Right atrium auricular region (tissue), 2 donors: ENCODE measurements around the gene DUSP3. TPM values are rescaled to one million over a fixed set of nuclear protein-coding genes. Genes with fewer than 3 reads are reported as not detected.

Experiments
- DNase-seq: peaks from one replicate; pipeline ENCODE4 v3.0.0-alpha.2; 2019; ENCODE audit warnings: low spot score
- H3K27ac ChIP-seq, 2 donors: fragments of 200-600 bp; sonication (generic); 1 replicate in 1 of 2; 2 replicates in 1 of 2; pipeline ENCODE4 v1.5.1; 2016 to 2019
- H3K27me3 ChIP-seq, 2 donors: fragments of 200-600 bp; sonication (generic); one replicate each; pipeline versions ENCODE4 v1.5.1 to v1.6.0; 2017 to 2019
- H3K36me3 ChIP-seq: fragments of 200-600 bp; sonication (generic); one replicate; pipeline ENCODE4 v1.5.1; 2016
- H3K4me1 ChIP-seq, 2 donors: fragments of 200-600 bp; sonication (generic); one replicate each; pipeline versions ENCODE4 v1.5.1 to v1.6.0; 2017 to 2019
- H3K4me3 ChIP-seq, 2 donors: fragments of 200-600 bp; sonication (generic); 1 replicate in 1 of 2; 2 replicates in 1 of 2; pipeline ENCODE4 v1.5.1; 2017 to 2019; ENCODE audit warnings: mild to moderate bottlenecking in 1 of 2, moderate library complexity in 1 of 2
- H3K9me3 ChIP-seq, 2 donors: fragments of 200-600 bp; sonication (generic); one replicate each; pipeline ENCODE4 v1.5.1; 2019
- total RNA-seq, 2 donors: library from RNA; depleted of rRNA; stranded (reverse); fragments of >200 nt; gene quantifications; one replicate each; pipeline ENCODE4 v1.1.0, GENCODE V29; 2016
- TF ChIP-seq, protein P1 (sequence below), 2 donors: fragments of 200-600 bp; sonication (generic); IDR thresholded peaks; one replicate each; pipeline ENCODE4 v1.5.1; 2019; ENCODE audit warnings: antibody characterized with exemption in 2 of 2

DUSP3 gene
- total RNA-seq, 2 donors from 2014 or later: 151 to 175 TPM

DNA sequence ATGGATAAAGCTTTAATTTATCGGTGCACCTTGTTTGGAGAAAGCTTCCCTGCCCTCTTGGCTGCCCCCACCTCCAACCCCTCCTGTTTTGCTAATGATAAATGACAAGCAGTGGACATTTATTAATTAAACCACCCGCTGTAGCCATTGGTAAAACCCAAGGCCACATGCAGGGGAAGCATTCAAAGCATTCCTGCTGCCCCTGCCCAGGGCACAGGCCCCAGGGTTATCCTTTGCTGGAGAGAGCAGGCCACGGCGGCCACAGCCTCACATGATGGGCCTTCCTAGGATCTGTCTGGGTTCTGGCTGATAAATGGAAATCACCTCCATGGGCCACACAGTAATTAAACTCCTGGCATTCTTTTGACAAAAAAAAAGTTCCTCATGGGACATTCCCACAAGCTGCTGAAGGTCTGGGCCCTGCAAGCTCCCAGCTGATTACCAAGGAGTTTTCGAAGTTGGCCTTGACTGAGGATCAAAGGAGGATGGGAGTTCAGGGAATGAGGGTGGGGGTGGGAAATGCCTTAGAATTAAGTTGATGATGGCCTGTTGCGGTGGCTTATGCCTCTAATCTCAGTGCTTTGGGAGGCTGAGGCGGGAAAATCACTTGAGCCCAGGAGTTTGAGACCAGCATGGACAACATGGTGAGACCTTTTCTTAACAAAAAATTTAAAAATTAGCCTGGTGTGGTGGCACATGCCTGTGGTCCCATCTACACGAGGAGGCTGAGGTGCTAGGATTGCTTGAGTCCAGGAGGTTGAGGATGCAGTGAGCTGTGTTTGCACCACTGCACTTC lies 55.7 kb downstream of the DUSP3 start:
- DNase-seq: no peak
- Histone ChIP-seq H3K4me3 (no peak overlapping the region), H3K4me1 (peaks cover 0 to 9% of the 10 kb centered on the region in 2 donors), H3K27me3 (no peaks in the 10 kb centered on the region), H3K27ac (no peak overlapping the region), H3K9me3 (no peaks in the 10 kb centered on the region), H3K36me3 (no peaks in the 10 kb centered on the region)
- TF ChIP-seq, protein P1, sequence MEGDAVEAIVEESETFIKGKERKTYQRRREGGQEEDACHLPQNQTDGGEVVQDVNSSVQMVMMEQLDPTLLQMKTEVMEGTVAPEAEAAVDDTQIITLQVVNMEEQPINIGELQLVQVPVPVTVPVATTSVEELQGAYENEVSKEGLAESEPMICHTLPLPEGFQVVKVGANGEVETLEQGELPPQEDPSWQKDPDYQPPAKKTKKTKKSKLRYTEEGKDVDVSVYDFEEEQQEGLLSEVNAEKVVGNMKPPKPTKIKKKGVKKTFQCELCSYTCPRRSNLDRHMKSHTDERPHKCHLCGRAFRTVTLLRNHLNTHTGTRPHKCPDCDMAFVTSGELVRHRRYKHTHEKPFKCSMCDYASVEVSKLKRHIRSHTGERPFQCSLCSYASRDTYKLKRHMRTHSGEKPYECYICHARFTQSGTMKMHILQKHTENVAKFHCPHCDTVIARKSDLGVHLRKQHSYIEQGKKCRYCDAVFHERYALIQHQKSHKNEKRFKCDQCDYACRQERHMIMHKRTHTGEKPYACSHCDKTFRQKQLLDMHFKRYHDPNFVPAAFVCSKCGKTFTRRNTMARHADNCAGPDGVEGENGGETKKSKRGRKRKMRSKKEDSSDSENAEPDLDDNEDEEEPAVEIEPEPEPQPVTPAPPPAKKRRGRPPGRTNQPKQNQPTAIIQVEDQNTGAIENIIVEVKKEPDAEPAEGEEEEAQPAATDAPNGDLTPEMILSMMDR (IDR thresholded peaks at IDR 0.05): no peak

- Histone ChIP-seq H3K4me1 (peaks cover 0 to 9% of the 10 kb centered on the region in 2 donors), H3K9me3 (no peaks in the 10 kb centered on the region), H3K4me3 (no peak overlapping the region), H3K27me3 (no peaks in the 10 kb centered on the region), H3K36me3 (no peaks in the 10 kb centered on the region), H3K27ac (no peak overlapping the region)
- TF ChIP-seq, protein P1 (IDR thresholded peaks at IDR 0.05): no peak
- no peak for DNase-seq
These were observed 56.5 kb downstream of the DUSP3 start for GRCh38 chr17:43722269-43722619.

- H3K4me3 ChIP-seq: no peak overlapping the region
These were observed 57.1 kb downstream of the DUSP3 start for GRCh38 chr17:43721537-43722268.

GRCh38 chr17:43720311-43721060 lies 58.3 kb downstream of the DUSP3 start:
- DNase-seq: peak; percentile 78
- TF ChIP-seq, protein P1 (IDR thresholded peaks at IDR 0.05): no peak
- Histone ChIP-seq H3K4me3 (peak overlapping the region; percentile 80 to 88), H3K4me1 (peaks cover 0 to 9% of the 10 kb centered on the region in 2 donors), H3K27ac (peak overlapping the region; percentile 94 to 99), H3K27me3 (no peaks in the 10 kb centered on the region), H3K9me3 (no peaks in the 10 kb centered on the region), H3K36me3 (no peaks in the 10 kb centered on the region)

More at GRCh38 chr17:43721537-43722268, 57.1 kb downstream of the DUSP3 start:
- TF ChIP-seq, protein P1 (IDR thresholded peaks at IDR 0.05): no peak
- H3K36me3 ChIP-seq: no peaks in the 10 kb centered on the region
- no peaks in the 10 kb centered on the region for H3K27me3 ChIP-seq
- peaks cover 0 to 9% of the 10 kb centered on the region in 2 donors for H3K4me1 ChIP-seq
- H3K27ac ChIP-seq: peak overlapping the region in 1 of 2 donors; percentile 2
- no peak for DNase-seq
- no peaks in the 10 kb centered on the region for H3K9me3 ChIP-seq

GRCh38 chr17:43719578-43719977 lies 59.2 kb downstream of the DUSP3 start:
- peak overlapping the region; percentile 94 to 99 for H3K27ac ChIP-seq
- TF ChIP-seq, protein P1 (IDR thresholded peaks at IDR 0.05): no peak
- no peaks in the 10 kb centered on the region for H3K27me3 ChIP-seq
- peaks cover 0 to 9% of the 10 kb centered on the region in 2 donors for H3K4me1 ChIP-seq
- no peak for DNase-seq
- H3K36me3 ChIP-seq: no peaks in the 10 kb centered on the region
- H3K9me3 ChIP-seq: no peaks in the 10 kb centered on the region
- H3K4me3 ChIP-seq: no peak overlapping the region
